ENCODE data around the gene MARCKS. TPM values are rescaled to one million over a fixed set of nuclear protein-coding genes. Genes with fewer than 3 reads are reported as not detected.
A peak's percentile ranks its signal among the peaks of the same experiment; 100 is the strongest.

The MARCKS gene
- polyA plus RNA-seq, 1 of the 3 experiments (the other 2 are of a cell fraction) = 61.4 TPM

DNA sequence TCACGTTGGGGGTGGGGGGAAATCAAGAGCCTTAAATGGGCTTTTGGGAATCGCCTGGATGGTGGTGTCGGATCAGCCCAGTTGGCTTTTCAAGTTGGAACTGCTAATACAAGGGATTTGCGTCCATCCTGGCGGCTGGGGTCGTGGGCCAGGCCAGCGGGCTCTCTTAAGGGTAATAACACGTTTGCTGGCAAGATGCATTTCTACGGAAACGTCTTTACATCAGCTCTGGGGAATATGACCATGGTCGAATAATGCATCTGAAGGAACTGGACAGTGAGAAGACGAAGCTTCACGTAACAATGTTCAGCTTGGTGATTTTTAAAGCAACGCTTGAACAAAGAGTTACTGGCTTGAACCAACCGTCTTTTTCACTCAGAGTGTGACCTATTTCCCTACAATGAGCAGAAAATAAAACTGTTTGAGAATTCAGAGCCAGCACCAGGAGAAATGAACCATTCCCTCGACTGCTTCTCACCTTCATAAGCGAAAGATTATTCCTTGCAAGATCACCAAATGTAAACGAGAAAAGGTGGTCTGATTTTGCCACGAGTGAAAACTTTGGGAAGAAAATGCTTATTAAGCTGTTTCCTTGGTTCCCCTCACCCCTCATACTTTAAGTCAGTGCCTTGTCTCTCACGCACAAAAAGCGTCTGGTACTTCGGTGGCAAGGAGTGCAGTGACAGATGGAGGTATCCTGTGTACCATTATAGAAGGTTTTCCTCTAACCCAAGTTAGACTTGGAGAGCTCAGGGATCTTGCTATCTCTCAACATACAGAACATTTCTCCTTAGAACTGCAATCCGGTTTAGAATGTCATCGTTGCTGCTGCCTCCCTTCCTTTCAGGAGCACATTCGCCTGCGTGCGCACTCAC lies 1.4 kb upstream of the MARCKS start:
- CTCF ChIA-PET = interaction anchor here (1.1 to 2.5 kb wide), 3 partner anchors 183 to 350 kb away, joined by 3 to 7 read pairs (median 3); no protein-coding TSS in a partner anchor
- Histone ChIP-seq H4K20me1 (ENCODE audit: insufficient read depth) (peaks cover 9% of the 10 kb centered on the region; the same call in 1 of the 2 replicates), H3K4me1 (ENCODE audit: control insufficient read depth in 1 of 2, insufficient read depth in 2 of 2, low read depth in 1 of 2, low read length in 1 of 2) (peaks cover 0 to 14% of the 10 kb centered on the region in 2 experiments; a peak in 2 of 4 replicates), H3F3A (replicated peaks; ENCODE audit: insufficient read depth) (peaks cover 39% of the 10 kb centered on the region), H3K9ac (peak overlapping the region; percentile 100), H3K4me2 (peak overlapping the region; percentile 91), H3K27me3 (ENCODE audit: insufficient read depth) (no peaks in the 10 kb centered on the region), H3K79me2 (ENCODE audit: insufficient read depth) (peaks cover 53% of the 10 kb centered on the region), H3K27ac (ENCODE audit: low read depth in 2 of 2, low read length in 1 of 2) (peak overlapping the region; percentile 99), H2AFZ (ENCODE audit: low read depth) (peak overlapping the region; percentile 60), H3K36me3 (replicated peaks in 1 of 2; ENCODE audit: control insufficient read depth in 1 of 2, insufficient read depth in 2 of 2, low read length in 1 of 2) (peaks cover 5 to 10% of the 10 kb centered on the region in 2 experiments), H3K4me3 (ENCODE audit: low read depth in 2 of 2, low read length in 1 of 2) (peak overlapping the region; percentile 99 to 100), H3K9me2 (no peaks in the 10 kb centered on the region), H3K9me3 (no peaks in the 10 kb centered on the region)
- TF ChIP-seq POLR2AphosphoS5 (IDR thresholded peaks at IDR 0.05; ENCODE audit: low read depth, low read length) = 0 out of 2 replicates have a peak, but pooled peaks have one; percentile 43
- no peak for TF ChIP-seq FOXM1 (IDR thresholded peaks at IDR 0.05; ENCODE audit: low read depth)
- 0 out of 2 replicates have a peak, but pooled peaks have one; percentile 12 for TF ChIP-seq SIN3A (IDR thresholded peaks at IDR 0.05; ENCODE audit: borderline replicate concordance, low read depth, low read length)
- TF ChIP-seq CHD2 (IDR thresholded peaks at IDR 0.05; ENCODE audit: low read length, partially characterized antibody) = no peak
- TF ChIP-seq, protein P1, sequence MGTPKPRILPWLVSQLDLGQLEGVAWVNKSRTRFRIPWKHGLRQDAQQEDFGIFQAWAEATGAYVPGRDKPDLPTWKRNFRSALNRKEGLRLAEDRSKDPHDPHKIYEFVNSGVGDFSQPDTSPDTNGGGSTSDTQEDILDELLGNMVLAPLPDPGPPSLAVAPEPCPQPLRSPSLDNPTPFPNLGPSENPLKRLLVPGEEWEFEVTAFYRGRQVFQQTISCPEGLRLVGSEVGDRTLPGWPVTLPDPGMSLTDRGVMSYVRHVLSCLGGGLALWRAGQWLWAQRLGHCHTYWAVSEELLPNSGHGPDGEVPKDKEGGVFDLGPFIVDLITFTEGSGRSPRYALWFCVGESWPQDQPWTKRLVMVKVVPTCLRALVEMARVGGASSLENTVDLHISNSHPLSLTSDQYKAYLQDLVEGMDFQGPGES (IDR thresholded peaks at IDR 0.05; ENCODE audit: low read depth, low read length) = no peak
- peak; percentile 40 for TF ChIP-seq MXI1 (IDR thresholded peaks at IDR 0.05; ENCODE audit: low read depth, low read length)
- POLR2A ChIA-PET = interaction anchor here (0.5 to 1.7 kb wide), 4 partner anchors 224 to 1711 kb away, joined by 3 to 6 read pairs (median 6); no protein-coding TSS in a partner anchor
- DNase-seq = peak; percentile 22
- 4% methylated on average over 24 of the region's 27 CpGs for WGBS (ENCODE audit: low lambda C conversion rate)

DNA sequence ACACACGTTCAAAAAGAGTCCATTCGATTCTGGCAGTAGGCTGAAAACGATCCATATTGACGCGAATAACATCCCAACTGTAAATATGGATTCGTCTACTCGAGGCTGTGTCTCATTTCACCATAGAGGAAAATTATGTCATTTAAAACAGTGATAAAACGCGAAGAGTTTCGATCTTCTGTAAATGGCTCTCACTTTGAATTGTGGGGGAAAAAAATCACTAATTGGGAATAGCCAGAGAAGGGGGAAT lies 845 bp upstream of the MARCKS start:
- peak overlapping the region; percentile 60 for H2AFZ ChIP-seq (ENCODE audit: low read depth)
- POLR2A ChIA-PET = interaction anchor here (1.1 kb wide), 1 partner anchor 225 kb away, joined by 6 read pairs; no protein-coding TSS in a partner anchor
- no peaks in the 10 kb centered on the region for H3K9me2 ChIP-seq
- H3F3A ChIP-seq (replicated peaks; ENCODE audit: insufficient read depth) = peaks cover 44% of the 10 kb centered on the region
- no peaks in the 10 kb centered on the region for H3K9me3 ChIP-seq
- peaks cover 59% of the 10 kb centered on the region for H3K79me2 ChIP-seq (ENCODE audit: insufficient read depth)
- H3K27me3 ChIP-seq (ENCODE audit: insufficient read depth) = no peaks in the 10 kb centered on the region
- TF ChIP-seq NRF1 (IDR thresholded peaks at IDR 0.05; ENCODE audit: low read depth, low read length) (peak; percentile 14; the same call in 1 of the 2 replicates), FOXJ3 (CRISPR knock-in tag; IDR thresholded peaks at IDR 0.05) (no peak)
- H3K36me3 ChIP-seq (replicated peaks in 1 of 2; ENCODE audit: control insufficient read depth in 1 of 2, insufficient read depth in 2 of 2, low read length in 1 of 2) = peaks cover 11 to 16% of the 10 kb centered on the region in 2 experiments
- peaks cover 14% of the 10 kb centered on the region for H4K20me1 ChIP-seq (ENCODE audit: insufficient read depth)
- WGBS (ENCODE audit: low lambda C conversion rate) = 0% methylated on average over 10 of the region's 10 CpGs
- peak overlapping the region; percentile 100 for H3K9ac ChIP-seq
- no peak for DNase-seq
- CTCF ChIA-PET = interaction anchor here (2.5 kb wide), 1 partner anchor 245 kb away, joined by 7 read pairs; no protein-coding TSS in a partner anchor
- peak overlapping the region; percentile 99 for H3K27ac ChIP-seq (ENCODE audit: low read depth in 2 of 2, low read length in 1 of 2)
- H3K4me1 ChIP-seq (ENCODE audit: control insufficient read depth in 1 of 2, insufficient read depth in 2 of 2, low read depth in 1 of 2, low read length in 1 of 2) = peaks cover 0 to 14% of the 10 kb centered on the region in 2 experiments; a peak in 2 of 4 replicates
- H3K4me3 ChIP-seq (ENCODE audit: low read depth in 2 of 2, low read length in 1 of 2) = peak overlapping the region; percentile 99 to 100
- H3K4me2 ChIP-seq = peak overlapping the region; percentile 91

Measured in SK-N-SH (cell line).